ENCODE data around the gene TAAR2.

DNA sequence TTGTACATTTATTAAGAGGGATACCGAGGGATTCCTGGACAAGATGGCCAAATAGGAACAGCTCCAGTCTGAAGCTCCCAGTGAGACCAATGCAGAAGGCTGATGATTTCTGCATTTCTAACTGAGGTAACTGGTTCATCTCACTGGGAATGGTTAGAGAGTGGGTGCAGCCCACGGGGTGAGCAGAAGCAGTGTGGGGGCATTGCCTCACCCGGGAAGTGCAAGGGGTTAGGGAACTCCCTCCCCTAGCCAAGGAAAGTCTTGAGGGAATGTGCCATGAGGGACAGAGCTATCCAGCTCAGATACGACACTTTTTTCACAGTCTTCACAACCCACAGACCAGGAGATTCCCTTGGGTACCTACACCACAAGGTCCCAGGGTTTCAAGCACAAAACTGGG is 10.7 kb upstream of the TAAR2 start:
- TF ChIP-seq, protein P1, sequence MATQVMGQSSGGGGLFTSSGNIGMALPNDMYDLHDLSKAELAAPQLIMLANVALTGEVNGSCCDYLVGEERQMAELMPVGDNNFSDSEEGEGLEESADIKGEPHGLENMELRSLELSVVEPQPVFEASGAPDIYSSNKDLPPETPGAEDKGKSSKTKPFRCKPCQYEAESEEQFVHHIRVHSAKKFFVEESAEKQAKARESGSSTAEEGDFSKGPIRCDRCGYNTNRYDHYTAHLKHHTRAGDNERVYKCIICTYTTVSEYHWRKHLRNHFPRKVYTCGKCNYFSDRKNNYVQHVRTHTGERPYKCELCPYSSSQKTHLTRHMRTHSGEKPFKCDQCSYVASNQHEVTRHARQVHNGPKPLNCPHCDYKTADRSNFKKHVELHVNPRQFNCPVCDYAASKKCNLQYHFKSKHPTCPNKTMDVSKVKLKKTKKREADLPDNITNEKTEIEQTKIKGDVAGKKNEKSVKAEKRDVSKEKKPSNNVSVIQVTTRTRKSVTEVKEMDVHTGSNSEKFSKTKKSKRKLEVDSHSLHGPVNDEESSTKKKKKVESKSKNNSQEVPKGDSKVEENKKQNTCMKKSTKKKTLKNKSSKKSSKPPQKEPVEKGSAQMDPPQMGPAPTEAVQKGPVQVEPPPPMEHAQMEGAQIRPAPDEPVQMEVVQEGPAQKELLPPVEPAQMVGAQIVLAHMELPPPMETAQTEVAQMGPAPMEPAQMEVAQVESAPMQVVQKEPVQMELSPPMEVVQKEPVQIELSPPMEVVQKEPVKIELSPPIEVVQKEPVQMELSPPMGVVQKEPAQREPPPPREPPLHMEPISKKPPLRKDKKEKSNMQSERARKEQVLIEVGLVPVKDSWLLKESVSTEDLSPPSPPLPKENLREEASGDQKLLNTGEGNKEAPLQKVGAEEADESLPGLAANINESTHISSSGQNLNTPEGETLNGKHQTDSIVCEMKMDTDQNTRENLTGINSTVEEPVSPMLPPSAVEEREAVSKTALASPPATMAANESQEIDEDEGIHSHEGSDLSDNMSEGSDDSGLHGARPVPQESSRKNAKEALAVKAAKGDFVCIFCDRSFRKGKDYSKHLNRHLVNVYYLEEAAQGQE (IDR thresholded peaks at IDR 0.05; ENCODE audit: low read depth), result no peak
- TF ChIP-seq CTCF (IDR thresholded peaks at IDR 0.05 in 2 of 3, conservative IDR thresholded peaks at IDR 0.05 in 1 of 3; ENCODE audit: borderline replicate concordance in 1 of 3, insufficient read depth in 1 of 3, low read depth in 2 of 3, low read length in 2 of 3) (no peak), POLR2A (IDR thresholded peaks at IDR 0.05; ENCODE audit: borderline replicate concordance, extremely low read depth, insufficient read depth, insufficient read length) (no peak), EZH2phosphoT487 (IDR thresholded peaks at IDR 0.05; ENCODE audit: borderline replicate concordance) (no peak), ATF3 (IDR thresholded peaks at IDR 0.05) (no peak), SP1 (IDR thresholded peaks at IDR 0.05; ENCODE audit: low read depth) (no peak), EZH2 (IDR thresholded peaks at IDR 0.05) (no peak), POLR2AphosphoS5 (IDR thresholded peaks at IDR 0.05; ENCODE audit: low read depth, low read length) (no peak), SRF (IDR thresholded peaks at IDR 0.05; ENCODE audit: low read depth) (no peak), JUND (IDR thresholded peaks at IDR 0.05) (no peak), EGR1 (IDR thresholded peaks at IDR 0.05; ENCODE audit: low read depth) (no peak), FOSL1 (IDR thresholded peaks at IDR 0.05; ENCODE audit: low read depth) (no peak)
- TF ChIP-seq, protein P2, sequence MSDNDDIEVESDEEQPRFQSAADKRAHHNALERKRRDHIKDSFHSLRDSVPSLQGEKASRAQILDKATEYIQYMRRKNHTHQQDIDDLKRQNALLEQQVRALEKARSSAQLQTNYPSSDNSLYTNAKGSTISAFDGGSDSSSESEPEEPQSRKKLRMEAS (IDR thresholded peaks at IDR 0.05), result no peak
